GM23338 (cell line): ENCODE measurements around the gene SPINK4. TPM values are rescaled to one million over a fixed set of nuclear protein-coding genes. Genes with fewer than 3 reads are reported as not detected.

Source experiments
- ATAC-seq: fragments of 200-7000 bp; cut with Tn5 transposase; 3 replicates; pipeline ENCODE4 v1.9.1; 2020
- DNase-seq: peaks from one replicate; pipeline ENCODE4 v3.0.0-alpha.2; 2015; ENCODE audit warnings: low spot score
- H2AFZ ChIP-seq: fragments of 200-600 bp; sonication (generic); 2 replicates; pipeline ENCODE4 v1.8.0; 2016; ENCODE audit warnings: antibody characterized with exemption, mild to moderate bottlenecking, moderate library complexity
- H3F3A ChIP-seq: fragments of 200-600 bp; sonication (generic); replicated peaks from 2 replicates; pipeline ENCODE4 v1.8.0; 2017; ENCODE audit warnings: antibody characterized with exemption, mixed run types, low read depth
- H3K27ac ChIP-seq: fragments of 200-600 bp; sonication (generic); 2 replicates; pipeline ENCODE4 v1.6.1; 2016; ENCODE audit warnings: low read depth
- H3K27me3 ChIP-seq: fragments of 200-600 bp; sonication (generic); 2 replicates; pipeline ENCODE4 v1.8.0; 2016; ENCODE audit warnings: mild to moderate bottlenecking, mixed run types, moderate library complexity; ENCODE audit not compliant: insufficient read depth
- H3K36me3 ChIP-seq: fragments of 200-600 bp; sonication (generic); 2 replicates; pipeline ENCODE4 v1.8.0; 2016; ENCODE audit warnings: mild to moderate bottlenecking; ENCODE audit not compliant: insufficient read depth
- H3K4me1 ChIP-seq: fragments of 200-600 bp; sonication (generic); 2 replicates; pipeline ENCODE4 v1.8.0; 2016; ENCODE audit warnings: mild to moderate bottlenecking, moderate library complexity; ENCODE audit not compliant: insufficient read depth
- H3K4me2 ChIP-seq: fragments of 200-600 bp; sonication (generic); 2 replicates; pipeline ENCODE4 v1.7.1; 2017; ENCODE audit warnings: mixed run types
- H3K4me3 ChIP-seq: fragments of 200-600 bp; sonication (generic); 2 replicates; pipeline ENCODE4 v1.6.1; 2016; ENCODE audit warnings: mixed run types
- H3K79me2 ChIP-seq: fragments of 200-600 bp; sonication (generic); replicated peaks from 2 replicates; pipeline ENCODE4 v1.8.0; 2017; ENCODE audit warnings: mild to moderate bottlenecking; ENCODE audit not compliant: insufficient read depth
- H3K9me2 ChIP-seq: fragments of 200-600 bp; sonication (generic); 2 replicates; pipeline ENCODE4 v1.8.0; 2017; ENCODE audit not compliant: insufficient read depth
- H4K20me1 ChIP-seq: fragments of 200-600 bp; sonication (generic); replicated peaks from 2 replicates; pipeline ENCODE4 v1.8.0; 2017; ENCODE audit warnings: mild to moderate bottlenecking; ENCODE audit not compliant: insufficient read depth
- H3K27ac Mint-ChIP-seq: 2 replicates; pipeline ENCODE4 v1.8.0; 2020; ENCODE audit warnings: inconsistent platforms, mild to moderate bottlenecking, moderate library complexity, mixed read lengths
- H3K27me3 Mint-ChIP-seq: 3 replicates; pipeline ENCODE4 v1.8.0; 2022; ENCODE audit warnings: low read depth, mild to moderate bottlenecking, moderate library complexity, mixed read lengths, inconsistent platforms; ENCODE audit not compliant: insufficient read depth, poor library complexity
- H3K36me3 Mint-ChIP-seq: 3 replicates; pipeline ENCODE4 v1.8.0; 2021; ENCODE audit warnings: low read depth, mild to moderate bottlenecking, inconsistent platforms, moderate library complexity, mixed read lengths
- H3K4me1 Mint-ChIP-seq: 3 replicates; pipeline ENCODE4 v1.8.0; 2020; ENCODE audit warnings: mild to moderate bottlenecking, inconsistent platforms, mixed read lengths
- H3K4me3 Mint-ChIP-seq: 3 replicates; pipeline ENCODE4 v1.8.0; 2021; ENCODE audit warnings: moderate library complexity, mild to moderate bottlenecking, inconsistent platforms, mixed read lengths
- H3K9me3 Mint-ChIP-seq: 3 replicates; pipeline ENCODE4 v1.8.0; 2020; ENCODE audit warnings: moderate library complexity, mild to moderate bottlenecking, inconsistent platforms, mixed read lengths
- CREB1 ChIP-seq: fragments of 250-450 bp; sonication (Bioruptor Pico); IDR thresholded peaks from 2 replicates; pipeline ENCODE4 v1.5.0; 2020; ENCODE audit warnings: low read depth, mild to moderate bottlenecking, moderate library complexity
- CTCF ChIP-seq, 2 experiments: fragments of 200-600 bp in 1 of 2; sonication (generic) in 1 of 2; conservative IDR thresholded peaks; 2 replicates each; pipeline versions ENCODE4 v1.5.1 to v1.6.1; 2016 to 2017; ENCODE audit warnings: antibody characterized with exemption in 2 of 2, low read depth in 2 of 2, mild to moderate bottlenecking in 2 of 2, moderate library complexity in 1 of 2
- EZH2 ChIP-seq: fragments of 200-600 bp; sonication (generic); IDR thresholded peaks from one replicate; pipeline ENCODE4 v1.8.0; 2017; ENCODE audit warnings: antibody characterized with exemption, mild to moderate bottlenecking, low read depth; ENCODE audit not compliant: unreplicated experiment
- EZH2phosphoT487 ChIP-seq: fragments of 200-600 bp; sonication (generic); IDR thresholded peaks from one replicate; pipeline ENCODE4 v1.8.1; 2018; ENCODE audit warnings: antibody characterized with exemption; ENCODE audit not compliant: unreplicated experiment
- JUNB ChIP-seq: IDR thresholded peaks from one replicate; pipeline ENCODE4 v1.6.1; 2016; ENCODE audit warnings: antibody characterized with exemption; ENCODE audit not compliant: unreplicated experiment
- NANOG ChIP-seq: IDR thresholded peaks from 2 replicates; pipeline ENCODE4 v1.6.1; 2016; ENCODE audit warnings: antibody characterized with exemption, borderline replicate concordance
- POLR2AphosphoS5 ChIP-seq: IDR thresholded peaks from 2 replicates; pipeline ENCODE4 v1.6.1; 2016; ENCODE audit warnings: antibody characterized with exemption, low read depth
- REST ChIP-seq: IDR thresholded peaks from one replicate; pipeline ENCODE4 v1.6.1; 2018; ENCODE audit warnings: antibody characterized with exemption; ENCODE audit not compliant: unreplicated experiment
- STAT1 ChIP-seq: IDR thresholded peaks from one replicate; pipeline ENCODE4 v1.6.1; 2016; ENCODE audit warnings: antibody characterized with exemption; ENCODE audit not compliant: unreplicated experiment
- ZNF114 ChIP-seq: fragments of 250-450 bp; sonication (Bioruptor Pico); IDR thresholded peaks from 2 replicates; pipeline ENCODE4 v1.5.0; 2020; ENCODE audit warnings: mild to moderate bottlenecking, moderate library complexity
- ZNF331 ChIP-seq: fragments of 250-450 bp; sonication (Bioruptor Pico); IDR thresholded peaks from 2 replicates; pipeline ENCODE4 v1.5.0; 2020; ENCODE audit warnings: low read depth, mild to moderate bottlenecking, moderate library complexity
- ZNF462 ChIP-seq: fragments of 250-450 bp; sonication (Bioruptor Pico); IDR thresholded peaks from 2 replicates; pipeline ENCODE4 v1.5.0; 2020; ENCODE audit warnings: mild to moderate bottlenecking, moderate library complexity
- polyA plus RNA-seq: library from polyadenylated mRNA; unstranded; fragments of >200 nt; fragmentation: Nextera tagmentation; extraction: Ambion mirVana; gene quantifications from 2 replicates; pipeline ENCODE4 v1.2.1, GENCODE V29; 2016
- total RNA-seq: library from RNA; depleted of rRNA; stranded (reverse); fragments of >200 nt; shearing (Covaris generic); gene quantifications from 2 replicates; pipeline ENCODE4 v1.2.3, GENCODE V29; 2014
- TF ChIP-seq, protein P1 (sequence below): IDR thresholded peaks from 2 replicates; pipeline ENCODE4 v1.6.1; 2016; ENCODE audit warnings: antibody characterized with exemption

Gene SPINK4
- total and polyA plus RNA-seq, 2 experiments from 2014 or later, result not detected

DNA sequence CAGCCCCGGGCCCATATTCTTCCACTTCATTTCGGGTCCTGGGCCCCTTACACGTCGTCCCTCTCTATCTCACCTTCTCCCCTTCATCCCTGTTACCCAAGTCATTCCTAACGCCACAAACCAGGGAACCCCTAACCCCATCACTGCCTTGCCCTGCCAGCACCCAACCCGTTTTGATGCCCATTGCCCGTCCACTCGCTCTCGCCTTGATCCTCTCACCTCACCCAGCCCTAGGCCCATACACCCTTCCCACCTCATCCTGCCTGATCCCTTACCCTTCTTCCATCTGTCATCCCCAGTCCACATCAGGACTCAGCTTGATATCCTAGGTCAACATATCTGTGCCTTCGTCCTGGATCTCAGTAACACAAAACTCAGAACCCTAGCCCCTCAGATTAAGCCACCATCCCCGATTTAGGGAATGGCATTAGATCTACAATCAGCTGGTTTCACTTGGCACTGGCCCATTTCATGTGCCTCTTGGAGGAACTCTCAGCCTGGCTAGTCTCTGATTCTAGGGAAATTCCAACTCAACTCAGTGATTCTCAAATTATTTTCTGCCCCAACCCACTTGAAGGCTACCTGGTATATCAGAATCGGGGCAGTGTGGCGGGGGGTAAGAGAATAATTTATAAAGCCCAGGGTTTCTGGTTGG is 25.4 kb downstream of the SPINK4 start:
- Mint-ChIP-seq H3K27ac (peak overlapping the region; percentile 93), H3K27me3 (peaks cover 2% of the 10 kb centered on the region), H3K36me3 (peaks cover 42% of the 10 kb centered on the region), H3K9me3 (no peaks in the 10 kb centered on the region), H3K4me3 (peak overlapping the region; percentile 97), H3K4me1 (peaks cover 10% of the 10 kb centered on the region)
- peaks cover 5% of the 10 kb centered on the region; the same call in 1 of the 2 replicates for H3K4me1 ChIP-seq
- H3K4me3 ChIP-seq, result peak overlapping the region; percentile 99
- peaks cover 45% of the 10 kb centered on the region for H3K36me3 ChIP-seq
- no peak overlapping the region for H2AFZ ChIP-seq
- H3K4me2 ChIP-seq, result peak overlapping the region; percentile 97
- H3K79me2 ChIP-seq, result peaks cover 38% of the 10 kb centered on the region
- H3F3A ChIP-seq, result no peaks in the 10 kb centered on the region
- no peak overlapping the region for H3K27ac ChIP-seq
- H4K20me1 ChIP-seq, result peaks cover 8% of the 10 kb centered on the region
- TF ChIP-seq JUNB (no peak), STAT1 (no peak), ZNF331 (no peak), ZNF114 (CRISPR knock-in tag) (no peak), CREB1 (CRISPR knock-in tag) (no peak), EZH2phosphoT487 (no peak), NANOG (no peak), POLR2AphosphoS5 (no peak), EZH2 (no peak), REST (no peak), CTCF (conservative IDR thresholded peaks at IDR 0.05; ENCODE audit: low read depth in 2 of 2) (no peak), ZNF462 (no peak)
- TF ChIP-seq, protein P1, sequence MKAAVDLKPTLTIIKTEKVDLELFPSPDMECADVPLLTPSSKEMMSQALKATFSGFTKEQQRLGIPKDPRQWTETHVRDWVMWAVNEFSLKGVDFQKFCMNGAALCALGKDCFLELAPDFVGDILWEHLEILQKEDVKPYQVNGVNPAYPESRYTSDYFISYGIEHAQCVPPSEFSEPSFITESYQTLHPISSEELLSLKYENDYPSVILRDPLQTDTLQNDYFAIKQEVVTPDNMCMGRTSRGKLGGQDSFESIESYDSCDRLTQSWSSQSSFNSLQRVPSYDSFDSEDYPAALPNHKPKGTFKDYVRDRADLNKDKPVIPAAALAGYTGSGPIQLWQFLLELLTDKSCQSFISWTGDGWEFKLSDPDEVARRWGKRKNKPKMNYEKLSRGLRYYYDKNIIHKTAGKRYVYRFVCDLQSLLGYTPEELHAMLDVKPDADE, result no peak
- DNase-seq (no peak), ATAC-seq (no peak)
- H3K27me3 ChIP-seq, result no peaks in the 10 kb centered on the region
- no peaks in the 10 kb centered on the region for H3K9me2 ChIP-seq
